Epithelial cell of proximal tubule (primary cell): Measurements from ENCODE around the gene SEMA3A. TPM values are rescaled to one million over a fixed set of nuclear protein-coding genes. Genes with fewer than 3 reads are reported as not detected.

Experiments used
- DNase-seq: peaks from one replicate; pipeline ENCODE4 v3.0.0-alpha.2; 2011; ENCODE audit warnings: low read depth
- H3K4me3 ChIP-seq: 2 replicates; pipeline ENCODE4 v1.5.1; 2011; ENCODE audit warnings: low read depth, mild to moderate bottlenecking, low read length
- CTCF ChIP-seq: conservative IDR thresholded peaks from 2 replicates; pipeline ENCODE4 v1.5.1; 2012; ENCODE audit warnings: low read depth, mild to moderate bottlenecking, low read length
- total RNA-seq: library from RNA; depleted of rRNA; stranded (reverse); fragments of >200 nt; gene quantifications from 2 replicates; pipeline ENCODE4 v1.2.3, GENCODE V29; 2015

SEMA3A gene
- total RNA-seq, 1 donor from 2014 or later = 13.7 TPM

DNA sequence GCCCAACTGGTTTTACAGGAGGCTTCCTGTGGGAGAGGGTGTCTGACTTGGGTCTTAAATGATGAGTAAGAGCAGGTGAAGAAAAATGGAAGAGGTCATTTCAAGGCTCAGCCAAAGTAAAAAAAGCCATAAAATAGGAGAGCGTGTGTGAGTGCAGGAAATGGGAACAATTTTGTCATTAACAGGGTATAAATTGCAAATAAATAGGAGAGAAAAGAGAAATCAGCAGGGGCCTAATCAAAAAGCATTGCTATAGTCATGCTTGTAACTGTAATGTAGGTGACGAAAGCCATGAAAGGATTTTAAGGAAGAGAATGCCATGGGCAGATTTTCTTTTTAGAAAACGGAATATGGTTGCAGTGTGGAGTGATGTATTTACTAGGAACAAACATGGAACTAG lies 15.7 kb upstream of the SEMA3A start:
- no peak overlapping the region for H3K4me3 ChIP-seq
- no peak for DNase-seq
- no peak for TF ChIP-seq CTCF

- H3K4me3 ChIP-seq = no peak overlapping the region
- no peak for DNase-seq
- TF ChIP-seq CTCF = no peak
Observed at GRCh38 chr7:84209006-84209405, 14.4 kb upstream of the SEMA3A start.

GRCh38 chr7:84207615-84208014 lies 13.0 kb upstream of the SEMA3A start:
- DNase-seq = no peak
- TF ChIP-seq CTCF = no peak
- H3K4me3 ChIP-seq = no peak overlapping the region

- no peak overlapping the region for H3K4me3 ChIP-seq
- no peak for TF ChIP-seq CTCF
- DNase-seq = no peak
Observed at GRCh38 chr7:84207025-84207424, 12.4 kb upstream of the SEMA3A start.

GRCh38 chr7:84204655-84205054 lies 10.1 kb upstream of the SEMA3A start:
- no peak overlapping the region for H3K4me3 ChIP-seq
- DNase-seq = no peak
- no peak for TF ChIP-seq CTCF

DNA sequence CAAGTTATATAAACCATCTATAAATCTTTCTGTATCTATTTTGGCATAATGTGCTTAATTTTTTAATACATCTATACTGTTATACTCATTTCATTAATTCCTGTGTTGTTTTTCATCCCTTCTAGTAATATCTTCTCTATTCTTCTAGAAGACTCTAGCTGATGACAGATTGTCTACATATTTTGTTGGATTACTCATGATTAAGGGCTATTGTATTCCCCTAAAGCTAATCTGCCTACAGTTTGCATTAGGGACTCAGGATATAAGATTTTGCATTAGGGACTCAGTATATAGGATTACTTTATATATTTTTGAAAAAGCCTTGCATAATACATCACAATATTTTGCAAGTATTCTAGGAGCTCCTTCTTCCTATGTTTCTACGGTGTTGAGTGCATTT lies 8.3 kb upstream of the SEMA3A start:
- DNase-seq = no peak
- no peak for TF ChIP-seq CTCF
- H3K4me3 ChIP-seq = no peak overlapping the region

DNA sequence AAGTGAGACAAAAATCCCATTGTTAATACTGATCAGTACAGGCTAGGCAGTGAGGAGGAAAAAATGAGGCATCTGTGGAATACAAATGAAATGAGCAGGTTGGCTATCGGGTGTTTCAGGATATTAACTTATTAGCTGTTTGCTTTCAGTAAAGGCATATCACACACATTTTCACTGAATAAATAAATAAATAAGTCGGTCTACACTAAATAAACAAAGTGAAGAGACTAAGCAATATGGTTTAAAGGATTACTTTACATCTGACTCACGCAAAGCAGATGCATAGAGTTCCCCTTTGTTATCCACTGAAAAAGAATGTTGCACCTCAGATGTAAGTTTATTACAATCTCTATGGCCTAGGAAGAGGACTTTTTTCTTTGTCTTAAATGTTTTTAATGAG lies 6.3 kb upstream of the SEMA3A start:
- no peak for TF ChIP-seq CTCF
- no peak overlapping the region for H3K4me3 ChIP-seq
- no peak for DNase-seq
